SK-N-DZ (cell line): ENCODE results near the gene NFYC.
A peak's percentile ranks its signal among the peaks of the same experiment; 100 is the strongest.
"Not testable (repeated sequence)": the region's sequence is repeated elsewhere in the genome, so short reads cannot be mapped to it uniquely, and the experiment has no call there.

Experiments used
- DNase-seq: peaks from one replicate; pipeline ENCODE4 v3.0.0-alpha.2; 2015; ENCODE audit warnings: low spot score

The NFYC gene

GRCh38 chr1:40664791-40665190 lies 26.7 kb upstream of the NFYC start:
- DNase-seq: no peak

- peak; percentile 69 for DNase-seq
Observed at GRCh38 chr1:40665335-40666171, 26.0 kb upstream of the NFYC start, which contains the start of gene RIMS3. Gene RIMS3, minus strand, starts transcription at chr1:40665682. Its CDS starts 23,757 bp downstream, at chr1:40641925.

GRCh38 chr1:40668769-40669525 lies 22.6 kb upstream of the NFYC start:
- DNase-seq: peak; percentile 72

GRCh38 chr1:40673452-40673851 lies 18.1 kb upstream of the NFYC start:
- no peak for DNase-seq

- DNase-seq: no peak
Observed at GRCh38 chr1:40676501-40676900, 15.0 kb upstream of the NFYC start.

GRCh38 chr1:40679165-40679953 lies 12.1 kb upstream of the NFYC start:
- DNase-seq: no peak

GRCh38 chr1:40684669-40685068 lies 6.8 kb upstream of the NFYC start:
- no peak for DNase-seq

- DNase-seq: no peak
Observed at GRCh38 chr1:40687059-40687458, 4.4 kb upstream of the NFYC start.

- DNase-seq: no peak
Observed at GRCh38 chr1:40687661-40688060, 3.8 kb upstream of the NFYC start.

GRCh38 chr1:40689737-40690136 lies 1.8 kb upstream of the NFYC start:
- no peak for DNase-seq

- no peak for DNase-seq
Observed at GRCh38 chr1:40690771-40691537, 550 bp upstream of the NFYC start.

GRCh38 chr1:40692429-40692895 lies 958 bp downstream of the NFYC start:
- DNase-seq: no peak

- DNase-seq: no peak
Observed at GRCh38 chr1:40693425-40693824, 1.9 kb downstream of the NFYC start.

GRCh38 chr1:40694353-40694874 lies 2.9 kb downstream of the NFYC start:
- no peak for DNase-seq

- no peak for DNase-seq
Observed at GRCh38 chr1:40696294-40696693, 4.8 kb downstream of the NFYC start.

- DNase-seq: no peak
Observed at GRCh38 chr1:40697436-40697835, 5.9 kb downstream of the NFYC start.

GRCh38 chr1:40699787-40700186 lies 8.3 kb downstream of the NFYC start:
- no peak for DNase-seq

- no peak for DNase-seq
Observed at GRCh38 chr1:40701684-40702083, 10.2 kb downstream of the NFYC start.

- DNase-seq: not testable (repeated sequence)
Observed at GRCh38 chr1:40702810-40703209, 11.3 kb downstream of the NFYC start.

- DNase-seq: no peak
Observed at GRCh38 chr1:40703316-40703715, 11.8 kb downstream of the NFYC start.
